MV-4-11 (cell line): ENCODE results near the gene ZNF548.

Experiments used
- DNase-seq: peaks from one replicate; lab custom pipeline; 2025; lab: John Stamatoyannopoulos, UW

ZNF548 gene

DNA sequence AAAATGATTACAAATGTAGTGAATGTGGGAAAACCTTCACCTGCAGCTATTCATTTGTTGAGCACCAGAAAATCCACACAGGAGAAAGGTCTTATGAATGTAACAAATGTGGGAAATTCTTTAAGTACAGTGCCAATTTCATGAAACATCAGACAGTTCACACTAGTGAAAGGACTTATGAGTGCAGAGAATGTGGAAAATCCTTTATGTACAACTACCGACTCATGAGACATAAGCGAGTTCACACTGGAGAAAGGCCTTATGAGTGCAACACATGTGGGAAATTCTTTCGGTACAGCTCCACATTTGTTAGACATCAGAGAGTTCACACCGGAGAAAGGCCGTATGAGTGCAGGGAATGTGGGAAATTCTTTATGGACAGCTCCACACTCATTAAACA is 9.2 kb downstream of the ZNF548 start:
- DNase-seq: no peak

DNA sequence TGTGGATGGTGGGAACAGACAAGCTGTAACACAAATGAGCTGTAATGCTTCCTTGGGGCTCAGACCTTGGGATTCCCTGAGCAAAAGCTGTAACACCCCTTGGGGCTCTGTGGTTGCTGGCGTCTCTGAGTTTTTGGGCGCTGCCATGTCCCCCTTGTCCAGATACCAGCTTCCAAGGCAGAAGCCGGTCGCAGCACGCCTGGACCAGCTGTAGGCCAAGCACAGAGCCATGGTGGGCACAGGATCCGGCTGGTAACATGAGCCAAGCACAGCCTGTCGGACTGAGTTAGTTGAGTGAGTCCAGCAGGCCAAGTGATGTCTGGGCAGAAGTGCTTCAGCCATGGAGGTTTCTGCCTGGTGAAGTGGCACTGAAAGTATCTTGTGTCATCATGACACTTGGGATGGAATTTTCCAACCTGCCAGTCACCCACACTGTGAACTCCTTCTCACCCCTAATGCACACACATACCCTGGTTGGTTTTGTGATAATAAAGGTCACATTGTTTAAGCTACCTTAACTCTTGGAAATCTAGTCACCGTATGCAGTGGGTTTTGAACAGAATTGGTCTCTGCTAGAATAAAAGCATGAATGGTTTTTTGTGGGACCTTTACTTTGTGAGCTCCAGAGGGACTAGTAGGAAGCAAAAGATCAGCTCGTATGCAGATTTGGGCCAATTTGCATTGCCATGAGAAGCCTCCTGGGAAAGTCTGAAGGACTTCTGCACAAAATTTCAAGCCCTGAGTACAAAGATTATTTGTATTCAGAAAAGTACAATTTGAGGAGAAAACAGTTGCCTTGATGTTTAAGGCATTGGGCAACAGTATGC is 14.3 kb downstream of the ZNF548 start:
- no peak for DNase-seq

DNA sequence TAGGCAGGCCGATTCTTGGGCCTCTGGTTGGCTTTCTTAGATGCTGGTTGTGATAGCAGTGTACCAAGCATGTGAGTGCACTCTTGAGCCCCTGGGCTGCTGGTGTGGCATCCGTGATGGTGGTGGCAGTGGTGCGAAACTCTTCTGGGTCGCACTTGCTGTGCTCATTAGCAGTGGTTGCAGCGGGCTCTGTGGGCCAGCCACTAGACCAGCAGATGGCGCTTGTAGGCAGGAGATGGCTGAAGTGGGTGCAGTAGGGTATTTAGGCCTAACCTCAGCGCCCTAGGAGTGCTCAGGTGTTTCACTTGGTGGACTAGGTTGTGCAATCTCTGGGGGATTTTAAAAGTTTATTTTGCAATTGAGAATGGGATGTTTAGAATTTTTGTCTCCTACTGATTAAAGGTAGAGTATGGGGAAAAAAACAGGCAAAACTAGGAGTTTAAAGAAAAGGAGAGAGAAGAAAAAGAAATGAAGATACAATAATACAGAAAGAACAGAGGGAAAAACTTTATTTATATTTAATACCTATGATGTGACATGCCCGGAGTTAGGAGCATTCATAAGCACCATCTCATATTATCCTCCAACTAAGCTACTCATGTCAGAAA is 17.0 kb downstream of the ZNF548 start:
- peak; percentile 35 for DNase-seq

DNA sequence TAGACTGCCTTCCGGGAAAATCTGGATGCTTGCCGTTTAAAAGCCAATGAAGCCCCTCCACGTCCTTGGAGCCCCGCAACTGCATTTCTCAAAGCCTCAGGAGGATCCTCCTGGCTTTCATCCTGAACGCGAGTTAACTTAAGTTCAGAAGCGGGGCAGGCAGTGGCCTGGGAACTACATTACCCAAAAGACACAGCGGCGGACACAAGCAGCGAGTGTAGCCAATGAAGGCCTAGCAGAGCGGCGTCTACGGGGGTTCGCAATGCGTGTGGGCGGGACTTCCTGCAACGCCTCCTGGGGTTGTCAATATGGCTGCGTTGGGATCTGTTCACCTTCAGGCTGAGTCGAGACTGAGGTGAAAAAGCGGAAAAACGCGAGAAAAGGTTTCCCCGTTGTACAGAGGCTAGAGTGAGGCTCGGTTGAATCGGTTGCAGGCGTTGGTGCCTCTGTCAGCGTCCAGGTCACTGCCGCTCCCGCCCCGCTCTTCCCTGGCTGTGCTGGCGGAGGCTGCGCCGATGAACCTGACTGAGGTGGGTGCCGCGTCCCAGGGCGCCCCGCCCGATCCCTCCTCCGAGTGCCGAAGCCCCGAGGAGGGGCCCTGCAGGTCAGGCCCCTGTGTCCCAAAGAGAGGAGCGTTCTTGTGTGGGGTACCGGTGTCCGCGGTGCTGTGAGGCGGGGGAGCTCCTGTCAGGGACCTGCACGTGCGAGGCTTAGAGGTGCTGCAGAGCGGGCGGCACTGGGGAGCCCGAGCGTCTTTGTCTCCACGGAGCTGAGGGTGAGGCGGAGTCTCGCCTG is 21.4 kb downstream of the ZNF548 start, which contains the start of gene ZNF17:
ZNF17 (plus strand) TSS at position 285 of the 795 bp plus-strand sequence. CDS start 2,455 bp downstream, outside the sequence.
- DNase-seq: peak; percentile 96

DNA sequence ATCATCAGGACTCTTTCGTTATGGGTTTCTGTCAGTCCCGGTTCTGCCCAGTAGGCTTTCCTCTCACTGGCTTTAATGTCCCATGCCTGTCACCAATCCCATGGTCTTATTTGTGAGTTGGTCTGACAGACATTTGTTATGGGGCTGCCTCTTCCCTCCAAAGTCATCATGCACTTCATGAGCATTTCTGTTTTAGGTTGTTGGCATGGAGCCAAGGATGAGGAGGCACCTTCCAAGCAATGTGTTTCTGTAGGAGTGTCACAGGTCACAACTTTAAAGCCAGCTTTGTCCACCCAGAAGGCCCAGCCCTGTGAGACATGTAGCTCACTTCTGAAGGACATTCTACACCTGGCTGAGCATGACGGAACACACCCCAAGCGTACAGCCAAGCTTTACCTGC is 29.8 kb downstream of the ZNF548 start:
- DNase-seq: no peak

DNA sequence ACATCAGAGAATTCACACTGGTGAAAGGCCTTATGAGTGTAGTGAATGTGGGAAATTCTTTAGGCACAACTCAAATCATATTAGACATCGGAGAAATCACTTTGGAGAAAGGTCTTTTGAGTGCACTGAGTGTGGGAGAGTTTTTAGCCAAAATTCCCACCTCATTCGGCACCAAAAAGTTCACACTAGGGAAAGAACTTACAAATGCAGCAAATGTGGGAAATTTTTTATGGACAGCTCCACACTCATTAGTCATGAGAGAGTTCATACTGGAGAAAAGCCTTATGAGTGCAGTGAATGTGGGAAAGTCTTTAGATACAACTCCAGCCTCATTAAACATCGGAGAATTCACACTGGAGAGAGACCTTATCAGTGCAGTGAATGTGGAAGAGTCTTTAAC is 31.4 kb downstream of the ZNF548 start:
- no peak for DNase-seq

DNA sequence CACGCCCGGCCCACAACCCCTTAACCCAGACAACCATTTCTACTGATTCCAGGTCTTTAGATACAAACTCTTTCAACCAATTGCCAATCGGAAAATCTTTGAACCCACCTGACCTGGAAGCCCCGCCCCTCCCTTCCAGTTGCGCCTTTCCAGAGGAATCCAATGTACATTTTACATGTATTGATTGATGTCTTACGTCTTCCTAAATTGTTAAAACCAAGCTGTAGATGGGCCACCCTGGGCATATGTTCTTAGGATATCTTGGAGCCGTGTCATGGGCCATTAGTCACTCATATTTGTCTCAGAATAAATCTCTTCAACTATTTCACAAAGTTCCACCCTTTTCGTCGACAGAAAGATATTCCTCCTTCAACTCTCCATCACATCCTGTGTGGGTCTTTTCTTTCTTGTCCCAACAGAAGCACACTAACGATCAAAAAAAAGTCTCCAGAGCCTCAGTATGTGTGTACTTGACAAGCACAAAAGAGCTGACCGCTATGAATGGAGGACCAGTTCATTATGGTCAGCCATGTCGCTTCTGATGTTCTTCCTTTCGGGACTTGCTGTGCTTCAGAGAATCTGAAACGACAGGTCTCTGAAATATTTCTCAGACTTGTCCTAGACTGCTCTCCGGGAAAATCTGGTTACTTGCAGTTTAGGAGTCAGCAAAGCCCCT is 44.9 kb downstream of the ZNF548 start:
- no peak for DNase-seq

DNA sequence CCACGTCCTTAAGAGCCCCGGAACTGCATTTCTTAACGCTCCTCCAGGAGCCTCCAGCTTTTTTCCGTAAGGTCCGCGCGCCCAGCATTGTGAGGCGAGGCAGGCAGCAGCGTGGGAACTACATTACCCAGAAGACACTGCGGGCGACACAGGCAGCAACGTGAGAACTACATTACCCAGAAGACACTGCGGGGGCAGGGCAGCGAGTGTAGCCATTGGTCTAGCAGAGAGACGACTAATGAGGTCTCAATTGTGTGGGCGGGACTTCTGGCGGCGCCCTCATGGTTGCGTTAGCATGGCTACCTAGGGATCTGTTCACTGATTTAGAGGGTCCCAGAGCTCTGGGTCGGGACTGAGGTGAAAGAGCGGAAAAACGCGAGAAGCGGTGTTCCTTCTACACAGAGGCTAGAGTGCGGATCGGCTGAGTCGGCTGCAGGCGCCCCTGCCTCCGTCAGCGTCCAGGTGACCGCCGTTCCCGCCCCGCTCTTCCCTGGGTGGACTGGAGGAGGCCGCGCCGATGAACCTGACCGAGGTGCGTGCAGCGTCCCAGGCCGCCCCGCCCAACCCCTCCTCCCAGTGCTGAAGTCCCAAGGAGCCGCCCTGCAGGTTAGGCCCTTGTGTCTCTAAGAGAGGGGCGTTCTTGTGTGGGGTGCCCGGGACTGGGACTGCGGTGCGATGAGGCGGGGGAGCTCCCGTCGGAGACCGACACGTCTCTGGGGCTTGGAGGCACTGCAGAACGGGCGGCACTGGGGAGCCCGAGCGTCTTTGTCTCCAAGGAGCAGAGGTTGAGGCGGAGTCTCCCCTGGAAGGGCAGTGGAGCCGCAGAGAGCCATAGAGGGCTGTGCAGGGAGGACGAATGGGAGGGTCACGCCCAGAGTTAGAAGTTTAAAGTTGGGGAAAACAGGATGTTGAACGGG is 45.7 kb downstream of the ZNF548 start, which contains the start of gene ZNF749:
ZNF749 (plus strand) TSS at position 264 of the 917 bp plus-strand sequence; CDS start at position 518, 254 bp downstream.
- peak; percentile 100 for DNase-seq

DNA sequence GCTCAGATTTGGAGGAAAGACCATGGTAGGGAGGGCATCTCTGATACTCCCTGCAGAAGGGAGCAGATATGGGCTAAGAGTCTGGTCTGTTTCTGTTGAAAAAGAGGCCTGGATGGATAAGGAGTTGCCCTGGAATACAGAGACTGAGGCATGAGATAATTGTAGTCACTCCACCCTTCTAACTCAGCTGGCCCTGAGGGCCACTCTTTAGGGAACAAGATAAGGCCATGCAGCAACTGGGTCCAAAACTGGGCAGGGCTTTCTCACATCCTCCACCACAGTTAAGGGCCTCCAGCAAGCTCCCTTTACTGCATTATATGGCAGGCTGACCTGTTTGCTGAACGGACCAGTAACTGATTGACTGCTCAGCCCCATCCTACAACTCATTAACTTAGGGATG is 46.8 kb downstream of the ZNF548 start:
- DNase-seq: no peak

DNA sequence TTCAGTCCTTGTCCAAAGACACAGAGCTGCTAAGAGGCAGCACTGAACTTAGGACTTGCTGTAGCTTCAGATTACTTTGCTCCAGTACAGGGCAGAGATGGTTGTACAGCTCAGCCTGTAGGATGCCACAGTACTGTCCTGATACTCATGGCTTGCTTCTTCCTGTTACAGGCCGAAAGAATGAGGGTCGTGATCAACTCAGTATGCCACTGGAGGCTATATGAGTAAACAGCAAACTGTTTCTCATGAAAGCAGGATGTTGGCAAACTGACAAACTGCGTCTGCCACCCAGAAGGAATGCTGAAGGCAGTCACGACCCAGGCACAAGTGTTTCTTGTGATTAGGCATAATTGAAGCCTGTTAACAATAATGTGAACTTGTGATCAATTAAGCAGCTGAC is 48.3 kb downstream of the ZNF548 start:
- no peak for DNase-seq

DNA sequence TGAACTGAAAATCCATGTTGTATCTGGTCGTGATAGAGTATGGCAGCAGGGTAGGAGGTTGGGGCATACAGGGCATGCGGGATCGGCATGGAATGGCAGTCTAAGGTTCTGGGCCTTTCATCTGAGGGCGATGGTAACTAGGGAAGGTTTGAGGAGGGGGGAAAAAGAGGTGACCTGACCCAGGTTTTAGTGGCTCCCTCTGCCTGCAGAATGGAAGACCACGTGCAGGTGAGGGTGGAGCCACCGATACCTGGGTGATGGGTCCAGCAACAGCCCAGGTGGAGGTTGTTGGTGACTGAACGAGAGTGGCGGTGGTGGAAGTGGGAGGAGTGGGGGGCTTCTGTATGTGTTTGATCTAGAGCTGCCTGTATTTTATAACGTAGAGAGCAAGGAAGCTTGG is 49.3 kb downstream of the ZNF548 start:
- no peak for DNase-seq

DNA sequence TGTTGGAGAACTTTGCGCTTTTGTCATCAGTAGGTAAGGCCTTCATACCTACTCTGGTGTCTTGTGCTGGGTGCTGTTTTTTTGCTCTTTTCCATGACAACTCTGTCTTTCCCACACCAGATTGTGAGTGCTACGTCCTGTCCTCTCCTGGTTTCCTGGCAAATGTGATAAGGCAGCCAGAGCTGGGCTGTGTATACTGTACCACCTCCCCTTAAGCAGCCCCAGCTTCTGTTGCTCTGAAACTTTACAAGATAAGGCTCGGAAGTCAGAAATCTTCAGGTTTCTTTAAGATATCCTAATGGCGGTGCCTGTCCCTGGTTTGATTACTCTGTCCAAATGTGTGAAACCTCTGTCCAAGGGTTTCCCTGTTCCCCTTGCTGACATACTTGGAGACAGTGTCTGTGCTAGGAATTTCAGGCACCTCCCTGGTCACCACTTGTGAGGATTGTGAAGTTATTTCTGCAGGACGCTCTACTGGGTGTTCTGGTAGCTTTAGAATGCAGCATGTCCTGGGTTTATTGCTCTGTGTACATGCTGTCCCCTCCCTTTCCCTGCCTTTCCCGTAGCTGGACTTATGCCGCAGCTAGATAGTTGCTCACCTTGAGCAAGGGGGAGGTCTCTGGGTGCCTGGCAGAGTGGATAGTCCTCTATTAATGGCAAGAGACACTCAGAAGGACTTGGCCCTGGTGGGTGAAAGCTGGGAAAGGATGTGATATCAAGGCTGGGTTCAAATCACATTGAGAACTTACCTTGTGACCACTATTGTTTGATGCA is 52.5 kb downstream of the ZNF548 start:
- DNase-seq: no peak

DNA sequence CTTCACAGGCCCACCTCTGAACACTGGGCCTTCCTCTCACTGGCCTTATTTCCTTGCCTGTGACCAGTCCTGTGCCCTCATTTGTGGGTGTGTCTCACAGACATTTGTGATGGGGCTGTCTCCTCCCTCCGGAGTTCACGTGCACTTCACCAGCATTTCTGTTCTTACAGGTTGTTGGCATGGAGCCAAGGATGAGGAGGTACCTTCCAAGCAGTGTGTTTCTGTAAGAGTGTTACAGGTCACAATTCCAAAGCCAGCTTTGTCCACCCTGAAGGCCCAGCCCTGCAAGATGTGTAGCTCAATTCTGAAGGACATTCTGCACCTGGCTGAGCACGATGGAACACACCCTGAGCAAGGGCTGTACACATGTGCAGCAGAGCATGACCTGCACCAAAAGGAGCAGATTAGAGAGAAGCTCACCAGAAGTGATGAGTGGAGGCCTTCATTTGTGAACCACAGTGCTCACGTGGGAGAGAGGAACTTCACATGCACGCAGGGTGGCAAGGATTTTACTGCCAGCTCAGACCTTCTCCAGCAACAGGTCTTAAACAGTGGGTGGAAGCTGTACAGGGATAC is 53.6 kb downstream of the ZNF548 start:
- no peak for DNase-seq

DNA sequence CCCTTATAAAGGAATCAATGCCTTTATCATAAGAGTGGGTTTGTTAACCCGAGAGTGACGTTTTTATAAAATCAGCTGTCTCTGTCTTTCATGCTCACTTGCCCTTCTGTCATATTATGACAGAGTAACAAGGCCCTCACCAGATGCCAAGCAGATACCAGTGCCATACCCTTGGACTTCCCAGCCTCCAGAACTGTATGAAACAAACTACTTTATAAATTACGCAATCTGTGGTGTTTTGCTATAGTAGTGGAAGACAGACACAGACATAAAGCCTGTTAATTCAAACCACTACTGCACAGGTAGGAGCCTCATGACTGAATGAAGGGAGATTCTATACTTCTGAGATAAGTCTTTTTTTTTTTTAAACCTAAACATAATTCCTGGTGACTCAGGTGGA is 62.7 kb downstream of the ZNF548 start:
- DNase-seq: no peak
